CD4-positive, alpha-beta T cell (primary cell): ENCODE results near the gene CALHM6. TPM values are rescaled to one million over a fixed set of nuclear protein-coding genes. Genes with fewer than 3 reads are reported as not detected.

Experiments used
- ATAC-seq: fragments of 200-7000 bp; cut with Tn5 transposase; one replicate; pipeline ENCODE4 v1.10.0; 2022; ENCODE audit warnings: mild to moderate bottlenecking; ENCODE audit not compliant: poor library complexity
- CTCF ChIA-PET: fragments of 350-600 bp; sonication (Branson Sonifier 250); formaldehyde crosslinking; loops from one replicate; lab custom pipeline; 2021; ENCODE audit warnings: antibody characterized with exemption, inconsistent platforms; lab: Charles Lee
- POLR2A ChIA-PET: fragments of 350-600 bp; sonication (Branson Sonifier 250); formaldehyde crosslinking; loops from one replicate; lab custom pipeline; 2021; ENCODE audit warnings: antibody characterized with exemption, inconsistent platforms; lab: Charles Lee
- DNase-seq, 14 experiments: peaks; one replicate each; pipeline ENCODE4 v3.0.0-alpha.2; 2013 to 2020; ENCODE audit warnings: mixed read lengths in 2 of 14
- H3K27ac ChIP-seq, 2 donors: one replicate each; pipeline versions ENCODE4 v1.5.1 to v1.7.0; 2013; ENCODE audit warnings: low read length in 2 of 2, low read depth in 1 of 2, mild to moderate bottlenecking in 1 of 2
- H3K27me3 ChIP-seq, 2 experiments: 1 replicate in 1 of 2; 2 replicates in 1 of 2; pipeline versions ENCODE4 v1.6.1 to v1.7.0; 2013; ENCODE audit warnings: low read length in 2 of 2, control low read depth in 1 of 2, mild to moderate bottlenecking in 1 of 2, moderate library complexity in 1 of 2; ENCODE audit not compliant: insufficient read depth in 2 of 2, control insufficient read depth in 1 of 2
- H3K36me3 ChIP-seq: one replicate; pipeline ENCODE4 v1.6.1; 2013; ENCODE audit warnings: low read length, control low read depth; ENCODE audit not compliant: insufficient read depth
- H3K4me1 ChIP-seq: one replicate; pipeline ENCODE4 v1.6.1; 2013; ENCODE audit warnings: low read length, control low read depth; ENCODE audit not compliant: insufficient read depth
- H3K4me3 ChIP-seq: one replicate; pipeline ENCODE4 v1.5.1; 2013; ENCODE audit warnings: mild to moderate bottlenecking, low read length, moderate library complexity
- H3K9me3 ChIP-seq, 2 experiments: 1 replicate in 1 of 2; 2 replicates in 1 of 2; pipeline versions ENCODE4 v1.6.1 to v1.7.0; 2013; ENCODE audit warnings: low read length in 2 of 2, mild to moderate bottlenecking in 2 of 2, control low read depth in 1 of 2, moderate library complexity in 1 of 2; ENCODE audit not compliant: control insufficient read depth in 1 of 2, insufficient read depth in 1 of 2
- H3K27ac Mint-ChIP-seq: one replicate; pipeline ENCODE4 v1.8.0; 2020; ENCODE audit warnings: mixed read lengths
- H3K27me3 Mint-ChIP-seq: one replicate; pipeline ENCODE4 v1.8.0; 2021; ENCODE audit warnings: mixed read lengths
- H3K36me3 Mint-ChIP-seq: one replicate; pipeline ENCODE4 v1.8.0; 2021; ENCODE audit warnings: low read depth, mixed read lengths
- H3K4me1 Mint-ChIP-seq: one replicate; pipeline ENCODE4 v1.8.0; 2021; ENCODE audit warnings: low read depth, mixed read lengths
- H3K4me3 Mint-ChIP-seq: one replicate; pipeline ENCODE4 v1.8.0; 2020; ENCODE audit warnings: mild to moderate bottlenecking, mixed read lengths
- H3K9me3 Mint-ChIP-seq: one replicate; pipeline ENCODE4 v1.8.0; 2020; ENCODE audit warnings: mixed read lengths
- intact Hi-C, 2 experiments: fragments of 100-400 bp; cut with DNase I in 1 of 2; cut with micrococcal nuclease in 1 of 2; formaldehyde crosslinking; loops; one replicate each; pipeline versions ENCODE4 v1.15.1 to v1.9.0; 2023 to 2025; cut with DNase I, micrococcal nuclease
- total RNA-seq, 174 experiments: library from RNA in 2 of 174; stranded (reverse) in 2 of 174; gene quantifications; one replicate each; pipeline ENCODE4 v1.2.3 and lab custom pipeline; 2021 to 2026
- TF ChIP-seq, protein P1 (sequence below): fragments of 200-600 bp; IDR thresholded peaks from one replicate; pipeline ENCODE4 v1.8.0; 2022; ENCODE audit warnings: antibody characterized with exemption, mild to moderate bottlenecking

The CALHM6 gene
- total RNA-seq, 2 experiments from 2014 or later = 3.0 to 3.1 TPM

DNA sequence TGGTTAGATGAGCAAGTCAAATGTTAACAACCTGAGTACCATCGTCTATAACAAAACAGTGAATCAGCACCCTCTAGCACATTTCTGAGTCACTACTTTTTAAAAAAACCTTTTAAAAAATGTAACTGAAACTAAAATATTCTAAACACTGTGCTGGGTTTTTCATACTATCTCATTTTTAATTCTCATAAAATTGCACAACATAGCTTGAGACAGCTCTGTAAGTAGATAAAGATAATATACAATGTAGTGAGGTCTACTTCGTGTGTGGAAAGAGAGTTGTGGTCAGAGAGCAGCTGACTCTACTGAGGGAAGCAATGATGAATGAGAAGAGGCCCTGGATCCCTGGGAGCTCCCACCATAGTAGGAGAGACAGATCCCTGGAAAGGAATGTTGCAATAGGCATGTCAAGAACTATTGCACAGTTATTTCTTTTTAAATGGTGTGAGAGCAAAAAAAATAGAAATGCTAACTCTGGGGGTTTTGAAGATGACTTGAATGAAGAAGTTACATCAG, 13.6 kb upstream of the CALHM6 start:
- intact Hi-C loops = no loop called here

DNA sequence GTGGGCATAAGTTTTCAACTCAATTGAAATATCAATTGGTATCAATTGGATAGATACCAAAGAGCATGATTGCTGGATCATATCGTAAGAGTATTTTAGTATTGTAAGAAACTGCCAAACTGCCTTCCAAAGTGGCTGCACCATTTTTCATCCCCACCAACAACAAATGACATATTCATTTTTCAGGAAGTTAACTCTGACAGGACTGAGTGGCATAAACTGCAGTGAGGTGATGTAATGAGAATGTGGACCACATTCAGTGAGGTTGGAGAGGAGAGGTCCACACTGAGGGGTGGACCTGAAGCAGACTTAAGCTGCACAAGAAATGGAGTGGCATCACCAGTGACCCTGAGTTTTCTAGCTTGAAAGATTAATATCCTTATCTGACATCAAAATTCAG, 11.6 kb upstream of the CALHM6 start:
- TF ChIP-seq, protein P1, sequence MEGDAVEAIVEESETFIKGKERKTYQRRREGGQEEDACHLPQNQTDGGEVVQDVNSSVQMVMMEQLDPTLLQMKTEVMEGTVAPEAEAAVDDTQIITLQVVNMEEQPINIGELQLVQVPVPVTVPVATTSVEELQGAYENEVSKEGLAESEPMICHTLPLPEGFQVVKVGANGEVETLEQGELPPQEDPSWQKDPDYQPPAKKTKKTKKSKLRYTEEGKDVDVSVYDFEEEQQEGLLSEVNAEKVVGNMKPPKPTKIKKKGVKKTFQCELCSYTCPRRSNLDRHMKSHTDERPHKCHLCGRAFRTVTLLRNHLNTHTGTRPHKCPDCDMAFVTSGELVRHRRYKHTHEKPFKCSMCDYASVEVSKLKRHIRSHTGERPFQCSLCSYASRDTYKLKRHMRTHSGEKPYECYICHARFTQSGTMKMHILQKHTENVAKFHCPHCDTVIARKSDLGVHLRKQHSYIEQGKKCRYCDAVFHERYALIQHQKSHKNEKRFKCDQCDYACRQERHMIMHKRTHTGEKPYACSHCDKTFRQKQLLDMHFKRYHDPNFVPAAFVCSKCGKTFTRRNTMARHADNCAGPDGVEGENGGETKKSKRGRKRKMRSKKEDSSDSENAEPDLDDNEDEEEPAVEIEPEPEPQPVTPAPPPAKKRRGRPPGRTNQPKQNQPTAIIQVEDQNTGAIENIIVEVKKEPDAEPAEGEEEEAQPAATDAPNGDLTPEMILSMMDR = no peak
- ATAC-seq = no peak
- CTCF ChIA-PET = no interaction called here
- H3K27me3 Mint-ChIP-seq = peaks cover 4% of the 10 kb centered on the region
- peaks cover 7% of the 10 kb centered on the region for H3K4me1 Mint-ChIP-seq
- intact Hi-C loops = no loop called here
- no peaks in the 10 kb centered on the region for H3K9me3 Mint-ChIP-seq
- no peaks in the 10 kb centered on the region for H3K36me3 Mint-ChIP-seq
- POLR2A ChIA-PET = no interaction called here
- H3K4me3 Mint-ChIP-seq = no peak overlapping the region
- Histone ChIP-seq H3K9me3 (no peaks in the 10 kb centered on the region), H3K4me1 (peaks cover 8% of the 10 kb centered on the region), H3K4me3 (no peak overlapping the region), H3K27me3 (no peaks in the 10 kb centered on the region), H3K27ac (no peak overlapping the region), H3K36me3 (no peaks in the 10 kb centered on the region)
- no peak overlapping the region for H3K27ac Mint-ChIP-seq
- no peak for DNase-seq

More for the DNA sequence above, 13.6 kb upstream of the CALHM6 start:
- Histone ChIP-seq H3K4me3 (no peak overlapping the region), H3K27me3 (no peaks in the 10 kb centered on the region), H3K9me3 (no peaks in the 10 kb centered on the region), H3K4me1 (peaks cover 10% of the 10 kb centered on the region), H3K27ac (no peak overlapping the region), H3K36me3 (no peaks in the 10 kb centered on the region)
- Mint-ChIP-seq H3K9me3 (no peaks in the 10 kb centered on the region), H3K4me1 (peaks cover 13% of the 10 kb centered on the region), H3K36me3 (no peaks in the 10 kb centered on the region), H3K27ac (no peak overlapping the region), H3K27me3 (peaks cover 9% of the 10 kb centered on the region), H3K4me3 (no peak overlapping the region)
- ChIA-PET CTCF (no interaction called here), POLR2A (no interaction called here)
- TF ChIP-seq, protein P1 = no peak
- DNase-seq = peak in 2 of 14 experiments; percentile 25 to 29
- no peak for ATAC-seq

DNA sequence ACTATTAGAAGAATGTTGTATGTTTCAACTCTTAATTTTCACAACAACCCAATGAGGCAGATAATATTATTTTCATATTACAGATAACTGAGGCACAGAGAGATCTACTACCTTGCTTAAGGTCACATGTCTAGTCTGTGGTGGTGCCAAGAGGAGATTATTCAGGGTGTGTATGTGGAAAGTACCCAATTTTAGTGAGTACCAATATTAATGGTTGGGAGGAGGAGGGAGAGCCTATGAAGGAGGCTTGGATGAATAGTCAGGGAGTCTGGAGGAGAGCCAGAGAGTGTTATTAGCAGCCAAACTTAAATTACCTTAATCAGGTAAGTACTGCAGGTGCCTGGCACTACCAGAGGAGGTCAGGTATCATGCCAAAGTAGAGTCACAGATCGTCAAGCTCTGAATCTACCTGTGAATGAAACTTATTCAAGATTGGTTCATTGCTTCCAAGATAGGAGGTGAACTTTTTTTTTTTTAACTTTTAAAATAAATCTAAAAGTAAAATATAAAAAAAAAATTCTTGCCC, 10.9 kb upstream of the CALHM6 start:
- no peaks in the 10 kb centered on the region for H3K27me3 ChIP-seq
- peaks cover 4% of the 10 kb centered on the region for H3K27me3 Mint-ChIP-seq
- no peak overlapping the region for H3K4me3 Mint-ChIP-seq
- H3K36me3 ChIP-seq = no peaks in the 10 kb centered on the region
- H3K4me3 ChIP-seq = no peak overlapping the region
- H3K36me3 Mint-ChIP-seq = no peaks in the 10 kb centered on the region
- H3K4me1 ChIP-seq = peaks cover under 1% of the 10 kb centered on the region
- no peak overlapping the region for H3K27ac ChIP-seq
- intact Hi-C loops = no loop called here
- no peaks in the 10 kb centered on the region for H3K4me1 Mint-ChIP-seq
- ChIA-PET POLR2A (interaction anchor here (0.7 kb wide), 1 partner anchor 121 kb away, joined by 3 read pairs; the partner anchor contains the start of gene RWDD1), CTCF (no interaction called here)
- no peak overlapping the region for H3K27ac Mint-ChIP-seq
- ATAC-seq (no peak), DNase-seq (no peak)
- H3K9me3 Mint-ChIP-seq = no peaks in the 10 kb centered on the region
- no peaks in the 10 kb centered on the region for H3K9me3 ChIP-seq
- TF ChIP-seq, protein P1 = no peak
